KMS-11 (cell line): Measurements from ENCODE around the gene CEP295NL.
"Not testable (repeated sequence)": the region's sequence is repeated elsewhere in the genome, so short reads cannot be mapped to it uniquely, and the experiment has no call there.

ENCODE experiments used
- H2AFZ ChIP-seq: fragments of 200-600 bp; sonication (generic); 2 replicates; pipeline ENCODE4 v1.6.1; 2016; ENCODE audit warnings: antibody characterized with exemption, mixed run types, low read depth
- H3K27ac ChIP-seq: fragments of 200-600 bp; sonication (generic); 2 replicates; pipeline ENCODE4 v1.6.1; 2016; ENCODE audit warnings: mild to moderate bottlenecking, mixed run types
- H3K27me3 ChIP-seq: fragments of 200-600 bp; sonication (generic); 2 replicates; pipeline ENCODE4 v1.6.1; 2017; ENCODE audit warnings: mild to moderate bottlenecking, low read depth, mixed run types, moderate library complexity; ENCODE audit not compliant: insufficient read depth
- H3K36me3 ChIP-seq: fragments of 200-600 bp; sonication (generic); 2 replicates; pipeline ENCODE4 v1.6.1; 2017; ENCODE audit warnings: mild to moderate bottlenecking, mixed run types; ENCODE audit not compliant: insufficient read depth
- H3K4me1 ChIP-seq: fragments of 200-600 bp; sonication (generic); 2 replicates; pipeline ENCODE4 v1.6.1; 2016; ENCODE audit warnings: mild to moderate bottlenecking, low read depth, mixed run types; ENCODE audit not compliant: poor library complexity, severe bottlenecking
- H3K4me2 ChIP-seq: fragments of 200-600 bp; sonication (generic); 2 replicates; pipeline ENCODE4 v1.7.0; 2016; ENCODE audit warnings: mild to moderate bottlenecking, mixed run types
- H3K4me3 ChIP-seq: fragments of 200-600 bp; sonication (generic); IDR thresholded peaks from 2 replicates; pipeline ENCODE4 v1.6.1; 2017; ENCODE audit warnings: low read depth, low read length, mixed read lengths; ENCODE audit not compliant: insufficient read depth
- H3K79me2 ChIP-seq: fragments of 200-600 bp; sonication (generic); 2 replicates; pipeline ENCODE4 v1.6.1; 2016; ENCODE audit warnings: low read depth, mixed run types; ENCODE audit not compliant: insufficient read depth
- H3K9ac ChIP-seq: fragments of 200-600 bp; sonication (generic); 2 replicates; pipeline ENCODE4 v1.6.1; 2016; ENCODE audit warnings: mild to moderate bottlenecking, mixed run types
- H4K20me1 ChIP-seq: fragments of 200-600 bp; sonication (generic); 2 replicates; pipeline ENCODE4 v1.6.1; 2016; ENCODE audit warnings: mild to moderate bottlenecking, mixed run types; ENCODE audit not compliant: insufficient read depth
- CTCF ChIP-seq: fragments of 200-600 bp; sonication (generic); conservative IDR thresholded peaks from 2 replicates; pipeline ENCODE4 v1.6.1; 2017; ENCODE audit warnings: low read depth, mild to moderate bottlenecking, antibody characterized with exemption, low read length, moderate library complexity, mixed read lengths

CEP295NL gene

DNA sequence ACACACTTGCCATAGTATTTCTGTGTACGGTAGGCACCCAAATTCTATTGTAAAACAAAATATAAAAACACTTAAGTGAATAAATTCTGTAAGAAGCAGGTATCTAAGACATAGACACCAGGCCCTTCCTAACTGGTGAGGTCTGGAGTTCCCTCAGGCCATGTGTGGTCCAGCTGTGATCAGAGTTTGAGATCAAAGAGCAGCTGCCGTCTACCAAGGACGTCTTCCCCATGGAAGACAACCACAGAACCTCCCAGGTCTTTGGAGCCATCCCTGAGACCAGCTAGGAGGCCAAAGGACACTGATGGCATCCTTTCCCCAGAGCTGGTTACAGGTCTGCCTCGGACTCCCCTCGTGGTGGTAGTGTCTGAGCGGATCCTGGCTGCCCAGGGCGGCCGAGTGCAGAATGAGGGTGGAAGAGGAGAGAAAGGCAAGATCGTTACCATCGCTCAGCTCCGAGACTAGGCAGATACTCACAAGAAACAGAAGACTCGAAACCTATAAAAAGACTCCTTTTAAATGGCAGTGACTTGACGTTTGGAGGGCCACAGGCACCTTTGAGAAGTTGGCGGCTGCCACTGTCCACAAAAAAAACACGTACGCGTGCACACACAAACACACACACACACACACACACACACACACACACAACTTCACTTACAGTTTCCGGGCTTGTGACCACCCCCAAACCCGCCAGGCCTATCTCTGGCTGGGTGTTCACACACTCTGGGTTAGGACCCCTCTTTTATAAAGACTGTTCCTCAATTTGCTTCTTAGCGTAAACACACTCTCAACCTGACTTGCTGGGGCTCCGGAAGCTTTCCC lies 14.7 kb upstream of the CEP295NL start:
- peaks cover 8% of the 10 kb centered on the region; the same call in 1 of the 2 replicates for H3K36me3 ChIP-seq
- H3K4me3 ChIP-seq: no peak overlapping the region
- no peak overlapping the region for H3K9ac ChIP-seq
- no peaks in the 10 kb centered on the region for H4K20me1 ChIP-seq
- TF ChIP-seq CTCF: no peak
- H3K27ac ChIP-seq: no peak overlapping the region
- no peak overlapping the region for H3K4me2 ChIP-seq
- no peaks in the 10 kb centered on the region for H3K27me3 ChIP-seq
- H3K79me2 ChIP-seq: peaks cover 84% of the 10 kb centered on the region
- peaks cover 11% of the 10 kb centered on the region for H3K4me1 ChIP-seq
- H2AFZ ChIP-seq: no peak overlapping the region

DNA sequence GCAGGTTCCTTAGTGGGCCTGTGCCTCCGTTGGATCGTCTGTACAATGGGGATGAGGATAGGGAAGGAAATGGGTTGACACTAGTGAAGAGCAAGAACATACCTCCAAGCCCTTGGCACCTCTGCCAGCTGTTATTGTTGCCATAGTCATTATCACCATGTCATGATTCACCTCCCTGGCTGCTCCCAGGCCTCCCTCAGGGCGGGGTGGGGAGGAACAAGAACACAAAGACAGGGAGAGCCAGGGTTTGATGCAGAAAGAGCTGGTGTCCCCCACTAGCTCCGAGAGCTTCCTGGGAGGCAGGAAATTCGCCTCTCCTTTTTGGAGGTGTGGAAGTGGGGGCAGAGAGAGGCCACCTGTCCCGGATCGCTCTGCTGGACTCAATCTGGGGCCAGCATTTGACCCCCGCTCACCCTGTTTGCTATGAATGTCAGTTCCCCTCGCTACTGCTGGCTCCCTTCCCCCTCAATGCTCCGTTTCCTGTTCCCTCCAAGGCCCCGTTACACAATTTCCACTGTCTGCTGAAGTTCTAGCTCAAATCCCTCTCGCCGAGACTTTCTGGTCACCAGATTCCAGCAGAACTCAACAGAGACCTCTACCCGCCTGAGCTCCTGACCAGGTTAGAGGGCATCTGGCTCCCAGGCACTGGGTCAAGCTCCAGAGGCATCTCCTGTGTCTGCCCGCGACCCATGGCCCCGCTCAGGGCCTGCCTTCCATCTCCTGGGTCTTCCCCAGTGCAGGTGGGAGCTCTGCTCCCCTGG lies 13.1 kb upstream of the CEP295NL start:
- Histone ChIP-seq H3K9ac (no peak overlapping the region), H2AFZ (no peak overlapping the region), H3K36me3 (peaks cover 8% of the 10 kb centered on the region; the same call in 1 of the 2 replicates), H4K20me1 (no peaks in the 10 kb centered on the region), H3K4me1 (peaks cover 14% of the 10 kb centered on the region), H3K27ac (no peak overlapping the region), H3K27me3 (no peaks in the 10 kb centered on the region), H3K4me2 (no peak overlapping the region), H3K4me3 (no peak overlapping the region), H3K79me2 (peaks cover 75% of the 10 kb centered on the region)
- no peak for TF ChIP-seq CTCF

DNA sequence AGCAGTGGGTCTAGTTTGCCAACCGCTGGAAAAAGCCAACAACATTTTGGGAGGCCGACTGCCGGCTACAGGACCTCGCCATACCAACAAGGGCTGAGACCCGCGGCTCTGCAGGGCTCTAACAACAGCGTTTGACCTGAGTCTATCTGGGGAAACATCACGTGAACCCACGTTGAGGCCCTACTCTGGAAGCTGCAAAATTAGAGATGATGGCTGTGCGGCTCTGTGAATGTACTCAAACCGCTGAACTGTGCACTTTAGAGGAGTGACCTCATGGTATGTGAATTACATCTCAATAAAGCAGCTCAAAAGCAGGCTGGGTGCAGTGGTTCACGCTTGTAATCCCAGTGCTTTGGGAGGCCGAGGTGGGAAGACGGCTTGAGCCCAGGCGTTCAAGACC lies 10.1 kb upstream of the CEP295NL start:
- H3K27ac ChIP-seq: no peak overlapping the region
- H3K4me1 ChIP-seq: peaks cover 14% of the 10 kb centered on the region
- H3K4me3 ChIP-seq: no peak overlapping the region
- H3K9ac ChIP-seq: no peak overlapping the region
- no peak overlapping the region for H3K4me2 ChIP-seq
- no peak overlapping the region for H2AFZ ChIP-seq
- no peaks in the 10 kb centered on the region for H3K27me3 ChIP-seq
- no peak for TF ChIP-seq CTCF
- peaks cover 76% of the 10 kb centered on the region for H3K79me2 ChIP-seq
- peaks cover 8% of the 10 kb centered on the region; the same call in 1 of the 2 replicates for H3K36me3 ChIP-seq
- no peaks in the 10 kb centered on the region for H4K20me1 ChIP-seq

- peaks cover 14% of the 10 kb centered on the region for H3K4me1 ChIP-seq
- no peak overlapping the region for H3K4me3 ChIP-seq
- no peak for TF ChIP-seq CTCF
- H3K4me2 ChIP-seq: no peak overlapping the region
- H3K36me3 ChIP-seq: peaks cover 8% of the 10 kb centered on the region; the same call in 1 of the 2 replicates
- H3K79me2 ChIP-seq: peaks cover 72% of the 10 kb centered on the region
- no peaks in the 10 kb centered on the region for H4K20me1 ChIP-seq
- no peak overlapping the region for H2AFZ ChIP-seq
- H3K27ac ChIP-seq: no peak overlapping the region
- no peaks in the 10 kb centered on the region for H3K27me3 ChIP-seq
- H3K9ac ChIP-seq: no peak overlapping the region
Measured at GRCh38 chr17:78912082-78912481, 9.1 kb upstream of the CEP295NL start.

DNA sequence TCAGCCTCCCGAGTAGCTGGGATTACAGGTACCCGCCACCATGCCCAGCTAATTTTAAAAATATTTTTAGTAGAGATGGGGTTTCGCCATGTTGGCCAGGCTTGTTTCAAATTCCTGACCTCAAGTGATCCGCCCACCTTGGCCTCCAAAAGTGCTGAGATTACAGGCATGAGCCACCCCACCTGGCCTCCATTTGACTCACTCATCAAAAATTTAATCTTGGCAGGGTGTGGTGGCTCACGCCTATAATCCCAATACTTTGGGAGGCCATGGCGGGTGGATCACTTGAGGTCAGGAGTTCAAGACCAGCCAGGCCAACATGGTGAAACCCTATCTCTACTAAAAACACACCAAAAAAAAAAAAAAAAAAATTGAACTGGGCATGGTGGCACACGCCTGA lies 8.5 kb upstream of the CEP295NL start:
- not testable (repeated sequence) for H3K27ac ChIP-seq, H3K27me3 ChIP-seq, H4K20me1 ChIP-seq, H2AFZ ChIP-seq, H3K36me3 ChIP-seq, H3K4me3 ChIP-seq, H3K9ac ChIP-seq, H3K4me2 ChIP-seq
- Histone ChIP-seq H3K79me2 (peaks cover 74% of the 10 kb centered on the region), H3K4me1 (peaks cover 14% of the 10 kb centered on the region)
